GM12873 (cell line): ENCODE measurements around the gene CRYBG2.

Source experiments
- CTCF ChIP-seq: IDR thresholded peaks from 2 replicates; pipeline ENCODE4 v1.5.1; 2012; ENCODE audit warnings: low read depth, mild to moderate bottlenecking, moderate library complexity, low read length, control low read depth; ENCODE audit not compliant: insufficient read depth; ENCODE audit errors: missing control alignments

The CRYBG2 gene

GRCh38 chr1:26315874-26316850, 37.8 kb downstream of the CRYBG2 start:
- no peak for TF ChIP-seq CTCF

- no peak for TF ChIP-seq CTCF
Observed at GRCh38 chr1:26314501-26314900, 39.4 kb downstream of the CRYBG2 start.

GRCh38 chr1:26307363-26307781, 46.6 kb downstream of the CRYBG2 start:
- no peak for TF ChIP-seq CTCF

- no peak for TF ChIP-seq CTCF
Observed at GRCh38 chr1:26306290-26307229, 47.4 kb downstream of the CRYBG2 start, which contains the start of gene UBXN11. Gene UBXN11, minus strand, starts transcription at chr1:26306636. Its CDS starts 3,753 bp downstream, at chr1:26302883.

- no peak for TF ChIP-seq CTCF
Observed at GRCh38 chr1:26305667-26306289, 48.2 kb downstream of the CRYBG2 start.

- no peak for TF ChIP-seq CTCF
Observed at GRCh38 chr1:26302733-26303405, 51.1 kb downstream of the CRYBG2 start.
